ENCODE measurements around the gene KRTAP12-3.
"Not testable (repeated sequence)": the region's sequence is repeated elsewhere in the genome, so short reads cannot be mapped to it uniquely, and the experiment has no call there.

Gene KRTAP12-3

GRCh38 chr21:44686000-44686781, 28.5 kb downstream of the KRTAP12-3 start:
- peak; percentile 48 for DNase-seq

- DNase-seq = peak; percentile 47
Observed at GRCh38 chr21:44686843-44687561, 29.3 kb downstream of the KRTAP12-3 start.

- no peak for DNase-seq
Observed at GRCh38 chr21:44687671-44688070, 29.9 kb downstream of the KRTAP12-3 start.

GRCh38 chr21:44689740-44690139, 32.0 kb downstream of the KRTAP12-3 start:
- DNase-seq = not testable (repeated sequence)

- no peak for DNase-seq
Observed at GRCh38 chr21:44691686-44692085, 34.0 kb downstream of the KRTAP12-3 start.

GRCh38 chr21:44692798-44693512, 35.2 kb downstream of the KRTAP12-3 start:
- DNase-seq = no peak

- peak; percentile 54 for DNase-seq
Observed at GRCh38 chr21:44694776-44695175, 37.0 kb downstream of the KRTAP12-3 start.

GRCh38 chr21:44695184-44695583, 37.5 kb downstream of the KRTAP12-3 start:
- DNase-seq = peak; percentile 47

GRCh38 chr21:44695641-44696040, 37.9 kb downstream of the KRTAP12-3 start:
- DNase-seq = no peak

GRCh38 chr21:44696572-44696971, 38.8 kb downstream of the KRTAP12-3 start:
- no peak for DNase-seq

GRCh38 chr21:44697172-44697810, 39.6 kb downstream of the KRTAP12-3 start, which contains the start of gene KRTAP10-12:
Gene KRTAP10-12, plus strand, starts transcription at chr21:44697172. Its CDS starts 30 bp downstream, at chr21:44697202.
- peak; percentile 43 for DNase-seq

- DNase-seq = peak; percentile 52
Observed at GRCh38 chr21:44697811-44698734, 40.3 kb downstream of the KRTAP12-3 start.

GRCh38 chr21:44699502-44700001, 41.8 kb downstream of the KRTAP12-3 start:
- peak; percentile 38 for DNase-seq

GRCh38 chr21:44700101-44701022, 42.6 kb downstream of the KRTAP12-3 start:
- DNase-seq = no peak

GRCh38 chr21:44701023-44701400, 43.3 kb downstream of the KRTAP12-3 start:
- no peak for DNase-seq

- DNase-seq = peak; percentile 44
Observed at GRCh38 chr21:44701541-44701940, 43.8 kb downstream of the KRTAP12-3 start.

GRCh38 chr21:44702111-44702972, 44.6 kb downstream of the KRTAP12-3 start:
- peak; percentile 41 for DNase-seq

GRCh38 chr21:44702973-44703730, 45.4 kb downstream of the KRTAP12-3 start:
- DNase-seq = peak; percentile 52
